Astrocyte (in vitro differentiated cells and primary cell): ENCODE results near the gene CTTNBP2. TPM values are rescaled to one million over a fixed set of nuclear protein-coding genes. Genes with fewer than 3 reads are reported as not detected.

Experiments used
- DNase-seq: peaks from one replicate; pipeline ENCODE4 v3.0.0-alpha.2; 2010; ENCODE audit warnings: low read depth
- FAIRE-seq: peaks from 2 replicates; lab custom pipeline; 2011; peaks lifted over from hg19 to GRCh38; lab: Jason Lieb, UNC
- H2AFZ ChIP-seq: 2 replicates; pipeline ENCODE4 v1.6.0; 2012; ENCODE audit warnings: low read depth, low read length, inconsistent platforms
- H3K27ac ChIP-seq: 2 replicates; pipeline ENCODE4 v1.5.1; 2011; ENCODE audit warnings: low read depth, low read length, inconsistent platforms
- H3K27me3 ChIP-seq: 2 replicates; pipeline ENCODE4 v1.6.0; 2011; ENCODE audit warnings: low read length, inconsistent platforms; ENCODE audit not compliant: insufficient read depth
- H3K36me3 ChIP-seq: 2 replicates; pipeline ENCODE4 v1.5.1; 2011; ENCODE audit warnings: low read length, inconsistent platforms; ENCODE audit not compliant: insufficient read depth
- H3K4me1 ChIP-seq: 2 replicates; pipeline ENCODE4 v1.5.1; 2011; ENCODE audit warnings: low read length, inconsistent platforms; ENCODE audit not compliant: insufficient read depth
- H3K4me2 ChIP-seq: 2 replicates; pipeline ENCODE4 v1.6.0; 2012; ENCODE audit warnings: low read length, inconsistent platforms
- H3K4me3 ChIP-seq: 2 replicates; pipeline ENCODE4 v1.5.1; 2011; ENCODE audit warnings: low read depth, mild to moderate bottlenecking, low read length, inconsistent platforms; ENCODE audit not compliant: insufficient read depth
- H3K79me2 ChIP-seq: 2 replicates; pipeline ENCODE4 v1.6.0; 2012; ENCODE audit warnings: mild to moderate bottlenecking, low read length, inconsistent platforms; ENCODE audit not compliant: insufficient read depth
- H3K9ac ChIP-seq: 2 replicates; pipeline ENCODE4 v1.6.0; 2012; ENCODE audit warnings: mild to moderate bottlenecking, low read length, inconsistent platforms
- H3K9me3 ChIP-seq: 2 replicates; pipeline ENCODE4 v1.5.1; 2012; ENCODE audit warnings: low read depth, mild to moderate bottlenecking, low read length, inconsistent platforms; ENCODE audit not compliant: insufficient read depth
- H4K20me1 ChIP-seq: 2 replicates; pipeline ENCODE4 v1.6.0; 2012; ENCODE audit warnings: low read length, inconsistent platforms; ENCODE audit not compliant: insufficient read depth
- H3K27ac Mint-ChIP-seq: one replicate; pipeline ENCODE4 v1.8.0; 2021; ENCODE audit warnings: mild to moderate bottlenecking, mixed read lengths; ENCODE audit not compliant: unreplicated experiment
- H3K27me3 Mint-ChIP-seq: one replicate; pipeline ENCODE4 v1.8.0; 2021; ENCODE audit warnings: low read depth, mixed read lengths; ENCODE audit not compliant: unreplicated experiment
- H3K36me3 Mint-ChIP-seq: one replicate; pipeline ENCODE4 v1.8.0; 2021; ENCODE audit warnings: low read depth, mixed read lengths; ENCODE audit not compliant: unreplicated experiment
- H3K4me1 Mint-ChIP-seq: one replicate; pipeline ENCODE4 v1.8.0; 2021; ENCODE audit warnings: low read depth, mixed read lengths; ENCODE audit not compliant: unreplicated experiment
- H3K4me3 Mint-ChIP-seq: one replicate; pipeline ENCODE4 v1.8.0; 2021; ENCODE audit warnings: mild to moderate bottlenecking, moderate library complexity, mixed read lengths; ENCODE audit not compliant: unreplicated experiment
- H3K9me3 Mint-ChIP-seq: one replicate; pipeline ENCODE4 v1.8.0; 2021; ENCODE audit warnings: mild to moderate bottlenecking, mixed read lengths; ENCODE audit not compliant: unreplicated experiment
- CTCF ChIP-seq: IDR thresholded peaks from 2 replicates; pipeline ENCODE4 v1.5.1; 2011; ENCODE audit warnings: low read depth, mild to moderate bottlenecking, inconsistent platforms, low read length, moderate library complexity; ENCODE audit not compliant: insufficient read depth
- EZH2 ChIP-seq: IDR thresholded peaks from 2 replicates; pipeline ENCODE4 v1.6.1; 2012; ENCODE audit warnings: mild to moderate bottlenecking, low read length, inconsistent platforms; ENCODE audit not compliant: insufficient read depth
- total RNA-seq: library from RNA; stranded (reverse); gene quantifications from 2 replicates; pipeline ENCODE4 v1.2.1, GENCODE V29; 2021

The CTTNBP2 gene
- total RNA-seq, 1 donor from 2014 or later = 4.9 TPM

DNA sequence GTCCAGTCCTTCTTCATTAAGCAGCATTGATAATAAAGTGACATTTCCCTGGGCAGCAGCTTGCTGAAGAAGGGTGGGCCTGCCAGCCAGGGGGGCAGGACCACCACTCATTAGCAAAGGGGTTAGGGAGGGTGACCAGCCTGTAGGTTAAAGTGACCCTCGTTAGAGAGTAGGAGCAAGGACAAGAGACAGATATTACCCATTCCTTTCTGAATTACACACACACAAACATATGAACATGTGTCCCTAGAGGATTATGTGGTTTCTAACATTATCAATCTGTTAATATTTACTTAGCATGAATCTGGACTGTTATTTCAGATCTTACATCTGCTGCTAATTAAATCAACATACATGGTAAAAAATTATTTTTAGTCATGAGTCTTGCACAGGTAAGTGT lies 88.9 kb downstream of the CTTNBP2 start:
- Histone ChIP-seq H3K36me3 (no peaks in the 10 kb centered on the region), H3K79me2 (no peaks in the 10 kb centered on the region), H3K27me3 (no peaks in the 10 kb centered on the region), H3K9me3 (no peaks in the 10 kb centered on the region), H3K4me2 (no peak overlapping the region), H3K4me3 (no peak overlapping the region), H4K20me1 (no peaks in the 10 kb centered on the region), H3K27ac (no peak overlapping the region), H3K9ac (no peak overlapping the region), H2AFZ (no peak overlapping the region), H3K4me1 (peaks cover 5% of the 10 kb centered on the region)
- Mint-ChIP-seq H3K27ac (no peak overlapping the region), H3K27me3 (no peaks in the 10 kb centered on the region), H3K4me3 (no peak overlapping the region), H3K4me1 (peaks cover 6% of the 10 kb centered on the region), H3K36me3 (no peaks in the 10 kb centered on the region), H3K9me3 (no peaks in the 10 kb centered on the region)
- FAIRE-seq (no peak), DNase-seq (no peak)
- TF ChIP-seq EZH2 (no peak), CTCF (no peak)

DNA sequence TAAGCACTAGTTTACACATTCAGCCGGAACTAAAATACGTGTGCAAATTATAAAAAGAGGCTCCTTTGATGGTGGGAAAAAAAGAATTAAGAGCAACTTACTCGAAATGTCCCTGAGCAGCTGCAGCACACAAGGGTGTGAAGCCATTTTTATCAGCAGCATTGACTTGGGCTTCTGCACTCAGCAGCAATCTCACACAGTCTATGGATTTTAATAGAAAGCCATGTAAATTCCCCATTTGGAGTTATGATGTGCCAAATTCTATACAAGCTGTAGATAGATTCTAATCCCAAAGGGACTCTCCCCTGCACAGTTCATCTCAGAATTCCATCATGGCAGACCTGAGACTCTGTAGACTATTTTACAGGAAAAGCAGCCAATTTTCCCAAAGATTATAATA lies 90.5 kb downstream of the CTTNBP2 start:
- H3K4me1 Mint-ChIP-seq = peaks cover 6% of the 10 kb centered on the region
- Histone ChIP-seq H3K9ac (no peak overlapping the region), H3K36me3 (no peaks in the 10 kb centered on the region), H3K4me2 (no peak overlapping the region), H2AFZ (no peak overlapping the region), H3K9me3 (no peaks in the 10 kb centered on the region), H3K27me3 (no peaks in the 10 kb centered on the region), H3K4me3 (no peak overlapping the region), H3K79me2 (no peaks in the 10 kb centered on the region), H3K4me1 (peaks cover 5% of the 10 kb centered on the region), H4K20me1 (no peaks in the 10 kb centered on the region), H3K27ac (no peak overlapping the region)
- TF ChIP-seq EZH2 = no peak
- no peak for TF ChIP-seq CTCF
- DNase-seq (no peak), FAIRE-seq (no peak)
- no peak overlapping the region for H3K4me3 Mint-ChIP-seq
- H3K27me3 Mint-ChIP-seq = no peaks in the 10 kb centered on the region
- H3K27ac Mint-ChIP-seq = no peak overlapping the region
- H3K36me3 Mint-ChIP-seq = no peaks in the 10 kb centered on the region
- H3K9me3 Mint-ChIP-seq = no peaks in the 10 kb centered on the region

- no peak overlapping the region for H3K4me3 ChIP-seq
- Mint-ChIP-seq H3K4me3 (no peak overlapping the region), H3K9me3 (no peaks in the 10 kb centered on the region), H3K27ac (no peak overlapping the region), H3K36me3 (no peaks in the 10 kb centered on the region), H3K4me1 (peaks cover 10% of the 10 kb centered on the region), H3K27me3 (no peaks in the 10 kb centered on the region)
- FAIRE-seq (no peak), DNase-seq (peak; percentile 15)
- TF ChIP-seq CTCF = no peak
- no peak for TF ChIP-seq EZH2
- H3K27me3 ChIP-seq = no peaks in the 10 kb centered on the region
- H2AFZ ChIP-seq = no peak overlapping the region
- no peaks in the 10 kb centered on the region for H3K36me3 ChIP-seq
- H3K4me1 ChIP-seq = peaks cover 5% of the 10 kb centered on the region
- no peak overlapping the region for H3K27ac ChIP-seq
- no peak overlapping the region for H3K9ac ChIP-seq
- no peaks in the 10 kb centered on the region for H4K20me1 ChIP-seq
- H3K79me2 ChIP-seq = no peaks in the 10 kb centered on the region
- H3K9me3 ChIP-seq = no peaks in the 10 kb centered on the region
- H3K4me2 ChIP-seq = no peak overlapping the region
Observed at GRCh38 chr7:117781707-117782106, 91.5 kb downstream of the CTTNBP2 start.
